Upper lobe of left lung (tissue), 4 donors: ENCODE measurements around the gene SORBS1.

Experiments
- POLR2AphosphoS5 ChIP-seq, 2 donors: sonication (generic); formaldehyde crosslinking; IDR thresholded peaks; one replicate each; pipeline ENCODE4 v1.5.1; 2017; ENCODE audit warnings: antibody characterized with exemption in 2 of 2
- TF ChIP-seq, protein P1 (sequence below), 6 experiments: fragments of 450-650 bp in 4 of 6; fragments of 200-600 bp in 2 of 6; sonication (generic) in 2 of 6; IDR thresholded peaks; one replicate each; pipeline ENCODE4 v1.5.1; 2016 to 2019; ENCODE audit warnings: antibody characterized with exemption in 6 of 6

DNA sequence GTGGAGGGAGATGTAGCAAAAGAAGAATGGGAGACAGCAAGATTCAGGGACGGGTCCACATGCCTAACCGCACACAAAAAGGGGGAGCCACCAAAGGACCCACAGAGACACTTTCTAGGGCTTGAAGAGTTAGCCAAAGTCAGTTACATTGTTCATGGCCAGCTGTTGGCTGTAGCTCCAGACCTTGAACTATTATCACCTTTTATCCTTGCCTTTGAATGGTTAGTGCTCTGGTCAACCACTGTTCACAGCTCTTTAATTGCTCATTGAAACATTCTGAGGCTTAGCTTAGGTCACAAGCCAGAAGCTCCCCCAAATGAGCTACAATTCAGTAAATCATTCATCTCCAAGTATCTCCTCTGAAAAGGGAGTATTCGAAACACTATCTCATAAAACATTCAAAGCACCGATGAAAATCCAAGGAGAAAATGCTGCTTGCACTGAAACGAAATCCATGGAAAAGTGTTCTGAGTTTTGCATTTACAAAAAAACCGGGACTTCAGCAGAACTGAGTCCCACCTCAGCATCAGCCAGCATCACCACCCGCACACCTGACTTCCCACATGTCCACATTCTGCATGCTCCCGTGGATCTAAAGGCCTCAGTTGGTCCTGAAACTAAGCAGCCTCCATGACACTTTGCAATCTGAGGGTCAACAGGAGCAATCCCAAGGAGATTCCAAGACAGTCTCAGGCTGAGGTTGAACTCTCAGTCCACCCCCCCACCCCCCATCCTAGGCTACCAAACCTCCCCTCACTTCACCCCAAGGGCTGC, 4.0 kb downstream of the SORBS1 start:
- TF ChIP-seq, protein P1, sequence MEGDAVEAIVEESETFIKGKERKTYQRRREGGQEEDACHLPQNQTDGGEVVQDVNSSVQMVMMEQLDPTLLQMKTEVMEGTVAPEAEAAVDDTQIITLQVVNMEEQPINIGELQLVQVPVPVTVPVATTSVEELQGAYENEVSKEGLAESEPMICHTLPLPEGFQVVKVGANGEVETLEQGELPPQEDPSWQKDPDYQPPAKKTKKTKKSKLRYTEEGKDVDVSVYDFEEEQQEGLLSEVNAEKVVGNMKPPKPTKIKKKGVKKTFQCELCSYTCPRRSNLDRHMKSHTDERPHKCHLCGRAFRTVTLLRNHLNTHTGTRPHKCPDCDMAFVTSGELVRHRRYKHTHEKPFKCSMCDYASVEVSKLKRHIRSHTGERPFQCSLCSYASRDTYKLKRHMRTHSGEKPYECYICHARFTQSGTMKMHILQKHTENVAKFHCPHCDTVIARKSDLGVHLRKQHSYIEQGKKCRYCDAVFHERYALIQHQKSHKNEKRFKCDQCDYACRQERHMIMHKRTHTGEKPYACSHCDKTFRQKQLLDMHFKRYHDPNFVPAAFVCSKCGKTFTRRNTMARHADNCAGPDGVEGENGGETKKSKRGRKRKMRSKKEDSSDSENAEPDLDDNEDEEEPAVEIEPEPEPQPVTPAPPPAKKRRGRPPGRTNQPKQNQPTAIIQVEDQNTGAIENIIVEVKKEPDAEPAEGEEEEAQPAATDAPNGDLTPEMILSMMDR (IDR thresholded peaks at IDR 0.05) = no peak
- TF ChIP-seq POLR2AphosphoS5 (IDR thresholded peaks at IDR 0.05) = no peak
